ENCODE results near the gene TRAPPC2L.
"Not testable (repeated sequence)": the region's sequence is repeated elsewhere in the genome, so short reads cannot be mapped to it uniquely, and the experiment has no call there.

Gene TRAPPC2L

DNA sequence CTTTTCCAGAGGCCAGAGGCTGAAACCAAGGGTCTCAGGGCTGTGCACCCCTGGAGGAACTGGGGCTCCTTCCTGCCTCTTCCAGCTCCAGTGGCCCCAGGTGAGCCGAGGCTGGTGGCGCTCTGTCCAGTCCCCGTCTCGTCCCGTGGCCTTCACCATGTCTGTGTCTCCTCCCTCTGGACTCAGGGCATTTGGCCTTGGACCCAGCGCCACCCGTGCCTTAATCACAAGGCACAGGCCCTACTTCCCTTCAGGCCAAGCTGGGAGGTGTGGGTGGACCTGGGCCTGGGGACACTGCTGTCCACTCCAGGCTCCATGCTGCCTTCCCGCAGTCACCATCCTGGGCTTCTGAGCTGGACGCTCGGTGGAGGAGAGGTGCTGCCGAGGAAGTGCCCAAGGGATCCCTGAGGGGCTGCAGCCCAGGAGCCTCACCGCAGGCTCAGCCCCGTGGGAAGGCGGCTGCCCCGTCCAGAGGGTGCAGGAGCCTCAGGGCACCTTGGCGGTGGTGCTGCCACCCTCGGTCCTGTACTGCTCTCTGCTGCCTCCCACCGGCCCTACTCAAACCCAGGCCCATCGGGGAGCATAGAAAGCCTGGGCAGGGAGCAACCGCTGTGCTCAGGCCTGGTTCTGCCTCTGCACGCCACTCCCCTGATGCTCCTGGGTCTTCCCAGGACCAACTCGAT lies 35.6 kb upstream of the TRAPPC2L start:
- TF ChIP-seq, protein P1, sequence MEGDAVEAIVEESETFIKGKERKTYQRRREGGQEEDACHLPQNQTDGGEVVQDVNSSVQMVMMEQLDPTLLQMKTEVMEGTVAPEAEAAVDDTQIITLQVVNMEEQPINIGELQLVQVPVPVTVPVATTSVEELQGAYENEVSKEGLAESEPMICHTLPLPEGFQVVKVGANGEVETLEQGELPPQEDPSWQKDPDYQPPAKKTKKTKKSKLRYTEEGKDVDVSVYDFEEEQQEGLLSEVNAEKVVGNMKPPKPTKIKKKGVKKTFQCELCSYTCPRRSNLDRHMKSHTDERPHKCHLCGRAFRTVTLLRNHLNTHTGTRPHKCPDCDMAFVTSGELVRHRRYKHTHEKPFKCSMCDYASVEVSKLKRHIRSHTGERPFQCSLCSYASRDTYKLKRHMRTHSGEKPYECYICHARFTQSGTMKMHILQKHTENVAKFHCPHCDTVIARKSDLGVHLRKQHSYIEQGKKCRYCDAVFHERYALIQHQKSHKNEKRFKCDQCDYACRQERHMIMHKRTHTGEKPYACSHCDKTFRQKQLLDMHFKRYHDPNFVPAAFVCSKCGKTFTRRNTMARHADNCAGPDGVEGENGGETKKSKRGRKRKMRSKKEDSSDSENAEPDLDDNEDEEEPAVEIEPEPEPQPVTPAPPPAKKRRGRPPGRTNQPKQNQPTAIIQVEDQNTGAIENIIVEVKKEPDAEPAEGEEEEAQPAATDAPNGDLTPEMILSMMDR (IDR thresholded peaks at IDR 0.05; ENCODE audit: low read depth, low read length) = no peak
- H3K4me3 ChIP-seq (ENCODE audit: low read depth, low read length) = no peak overlapping the region

DNA sequence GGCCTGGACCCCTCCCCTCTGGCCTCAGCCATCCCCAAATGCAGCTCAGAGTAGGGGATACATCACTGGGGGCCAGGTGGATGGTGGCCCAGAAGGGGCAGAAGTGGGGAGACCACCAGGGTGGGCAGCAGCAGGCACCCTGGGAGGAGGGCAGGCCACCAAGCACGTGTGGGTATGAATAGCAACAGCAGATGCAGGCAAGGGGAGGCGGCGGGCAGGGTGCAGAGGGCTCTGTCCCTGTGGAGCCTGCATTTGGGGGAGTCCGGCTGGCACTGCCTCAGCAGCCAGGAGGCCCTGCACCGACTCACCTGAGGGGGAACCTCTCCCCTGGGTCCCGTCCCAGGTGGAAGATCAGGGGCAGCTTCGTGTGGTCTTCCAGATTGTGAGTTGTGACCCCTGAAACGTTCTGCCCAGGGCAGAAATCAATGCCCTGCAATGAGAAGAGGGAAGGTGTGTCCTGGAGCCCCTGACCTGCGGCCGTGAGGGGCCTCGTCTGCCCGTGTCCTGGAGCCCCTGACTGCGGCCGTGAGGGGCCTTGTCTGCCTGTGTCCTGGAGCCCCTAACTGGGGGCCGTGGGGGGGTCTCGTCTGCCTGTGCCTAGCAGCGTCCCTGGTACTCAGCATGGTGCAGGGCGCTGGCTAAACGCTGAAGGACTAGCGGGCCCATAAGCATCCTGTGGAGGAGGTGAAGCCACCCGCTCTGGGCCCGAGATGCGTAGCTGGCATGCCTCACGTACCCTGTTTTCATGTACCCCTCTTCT lies 34.5 kb upstream of the TRAPPC2L start:
- TF ChIP-seq, protein P1 (IDR thresholded peaks at IDR 0.05; ENCODE audit: low read depth, low read length) = no peak
- H3K4me3 ChIP-seq (ENCODE audit: low read depth, low read length) = no peak overlapping the region

DNA sequence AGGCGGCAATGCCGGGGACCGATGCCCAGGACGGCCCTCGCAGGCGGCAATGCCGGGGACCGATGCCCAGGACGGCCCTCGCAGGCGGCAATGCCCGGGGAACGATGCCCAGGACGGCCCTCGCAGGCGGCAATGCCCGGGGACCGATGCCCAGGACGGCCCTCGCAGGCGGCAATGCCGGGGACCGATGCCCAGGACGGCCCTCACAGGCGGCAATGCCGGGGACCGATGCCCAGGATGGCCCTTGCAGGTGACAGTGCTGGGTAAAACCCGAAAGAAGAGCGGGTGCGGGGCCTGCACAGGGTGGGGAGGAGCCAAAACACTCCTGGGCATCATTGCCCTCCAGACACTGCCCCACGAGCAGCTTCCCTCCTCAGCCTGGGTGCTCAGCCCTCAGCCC lies 33.3 kb upstream of the TRAPPC2L start:
- H3K4me3 ChIP-seq (ENCODE audit: low read depth, low read length) = not testable (repeated sequence)

DNA sequence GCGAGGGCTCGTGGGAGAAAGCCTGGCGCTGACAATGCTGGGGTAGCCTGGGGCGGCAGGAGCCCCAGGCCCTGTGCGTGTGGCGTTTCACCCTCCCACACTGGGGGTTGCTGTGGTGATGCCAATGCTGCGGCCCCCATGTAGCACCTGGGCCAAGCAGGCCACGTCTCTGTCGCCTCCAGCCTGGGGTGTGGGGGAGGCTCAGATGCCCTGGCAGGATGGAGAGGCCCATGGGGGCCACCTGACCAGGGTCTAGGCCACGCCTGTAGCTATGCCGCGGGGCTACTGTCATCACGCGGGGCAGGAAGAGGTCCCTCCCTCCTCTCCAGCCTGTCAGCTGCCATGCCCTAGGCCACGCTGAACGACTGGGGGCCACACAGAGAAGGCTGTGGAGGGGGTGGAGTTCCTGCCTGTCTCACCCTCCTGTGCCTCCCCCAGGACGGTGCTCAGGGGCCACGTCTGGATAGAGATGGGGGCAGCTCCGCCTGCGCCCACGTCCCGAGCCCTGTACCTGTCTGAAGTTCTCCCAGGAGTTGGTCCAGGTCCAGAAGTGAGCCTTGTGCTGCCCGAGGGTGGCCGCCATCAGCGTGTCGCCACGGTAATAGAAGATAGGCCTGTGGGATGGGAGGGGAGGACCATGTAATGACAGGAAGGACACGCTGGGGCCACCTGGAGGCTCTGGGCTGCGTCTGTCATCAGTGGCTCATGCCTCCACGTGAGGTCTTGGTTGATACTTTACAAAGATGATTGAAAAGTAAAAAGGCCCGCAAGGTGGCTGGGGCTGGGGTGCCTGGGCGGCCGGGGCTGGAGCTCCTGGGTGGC lies 32.5 kb upstream of the TRAPPC2L start:
- TF ChIP-seq, protein P1 (IDR thresholded peaks at IDR 0.05; ENCODE audit: low read depth, low read length) = no peak
- H3K4me3 ChIP-seq (ENCODE audit: low read depth, low read length) = no peak overlapping the region

DNA sequence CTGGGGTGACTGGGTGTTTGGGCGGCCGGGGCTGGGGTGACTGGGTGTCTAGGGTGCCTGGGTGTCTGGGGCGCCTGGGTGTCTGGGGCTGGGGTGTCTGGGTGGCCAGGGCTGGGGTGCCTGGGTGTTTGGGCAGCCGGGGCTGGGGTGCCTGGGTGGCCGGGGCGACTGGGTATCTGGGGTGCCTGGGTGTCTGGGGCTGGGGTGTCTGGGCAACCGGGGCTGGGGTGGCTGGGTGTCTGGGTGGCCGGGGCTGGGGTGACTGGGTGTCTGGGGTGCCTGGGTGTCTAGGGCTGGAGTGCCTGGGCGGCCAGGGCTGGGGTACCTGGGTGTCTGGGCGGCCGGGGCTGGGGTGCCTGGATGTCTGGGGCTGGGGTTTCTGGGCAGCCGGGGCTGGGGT lies 31.8 kb upstream of the TRAPPC2L start:
- no peak overlapping the region for H3K4me3 ChIP-seq (ENCODE audit: low read depth, low read length)
- TF ChIP-seq, protein P1 (IDR thresholded peaks at IDR 0.05; ENCODE audit: low read depth, low read length) = no peak

DNA sequence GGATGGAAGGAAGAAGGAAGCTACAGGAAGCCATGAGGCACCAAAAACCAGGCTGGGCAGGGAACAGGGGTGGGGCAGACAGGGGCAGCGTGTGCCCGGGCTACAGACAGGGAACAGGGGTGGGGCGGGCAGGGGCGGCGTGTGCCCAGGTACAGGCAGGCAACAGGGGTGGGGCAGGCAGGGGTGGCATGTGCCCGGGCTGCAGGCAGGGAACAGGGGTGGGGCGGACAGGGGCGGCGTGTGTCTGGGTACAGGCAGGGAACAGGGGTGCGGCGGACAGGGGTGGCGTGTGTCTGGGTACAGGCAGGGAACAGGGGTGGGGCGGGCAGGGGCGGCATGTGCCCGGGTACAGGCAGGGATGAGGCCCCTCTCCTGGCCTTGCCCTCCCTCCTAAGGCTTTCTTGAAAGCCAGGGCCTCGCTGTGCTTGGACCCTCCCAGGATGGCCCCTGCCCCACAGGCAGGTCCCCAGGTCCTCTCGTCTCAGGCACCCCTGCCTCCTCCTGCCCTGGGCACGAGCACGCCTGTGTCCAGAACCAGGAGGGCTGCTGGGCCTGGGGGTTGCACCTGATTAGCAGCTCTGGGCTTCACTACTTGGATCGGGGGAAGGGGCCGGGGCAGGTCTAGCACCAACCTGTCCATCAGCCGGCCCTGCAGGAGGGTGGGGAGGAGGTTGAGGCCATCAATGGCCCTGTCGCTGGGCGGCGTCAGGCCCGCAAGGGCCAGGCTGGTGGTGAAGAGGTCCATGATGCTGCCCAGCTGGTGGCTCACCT lies 30.7 kb upstream of the TRAPPC2L start:
- no peak overlapping the region for H3K4me3 ChIP-seq (ENCODE audit: low read depth, low read length)
- TF ChIP-seq, protein P1 (IDR thresholded peaks at IDR 0.05; ENCODE audit: low read depth, low read length) = no peak

DNA sequence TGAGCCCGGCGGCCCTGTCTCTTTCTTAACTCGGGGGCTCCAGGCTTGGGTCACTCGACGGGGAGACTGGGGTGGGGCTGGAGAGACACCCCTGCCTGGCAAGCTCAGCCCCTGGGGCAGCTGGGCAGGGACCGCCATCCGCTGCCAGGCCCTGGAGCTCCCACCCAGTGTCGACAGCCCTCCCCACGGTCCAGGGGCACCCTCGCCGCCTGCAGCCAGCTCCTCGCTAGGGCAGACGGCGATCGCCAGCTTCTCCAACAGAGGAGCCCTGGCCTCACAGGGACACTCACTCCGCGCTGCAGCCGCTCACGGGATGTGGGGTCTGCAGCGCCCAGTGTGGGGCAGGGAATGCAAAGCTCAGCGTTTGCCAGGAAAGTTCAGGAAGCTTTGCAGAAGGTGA lies 29.2 kb upstream of the TRAPPC2L start:
- TF ChIP-seq, protein P1 (IDR thresholded peaks at IDR 0.05; ENCODE audit: low read depth, low read length) = no peak
- no peak overlapping the region for H3K4me3 ChIP-seq (ENCODE audit: low read depth, low read length)

Data from WI38 (cell line).